ENCODE measurements around the gene INPP5A.

The INPP5A gene

GRCh38 chr10:132555648-132556575, 18.3 kb downstream of the INPP5A start:
- DNase-seq (ENCODE audit: low spot score): no peak
- no peak for TF ChIP-seq CTCF (IDR thresholded peaks at IDR 0.05; ENCODE audit: extremely low read depth, insufficient read depth, missing control alignments)

GRCh38 chr10:132556994-132557441, 19.4 kb downstream of the INPP5A start:
- TF ChIP-seq CTCF (IDR thresholded peaks at IDR 0.05; ENCODE audit: extremely low read depth, insufficient read depth, missing control alignments): no peak
- DNase-seq (ENCODE audit: low spot score): no peak
- in situ Hi-C loops (cut with MboI; ENCODE audit: low pct_unique_long_range_greater_than_20kb, low sequenced_read_pairs, unreplicated experiment): no loop called here

More at GRCh38 chr10:132555648-132556575, 18.3 kb downstream of the INPP5A start:
- in situ Hi-C loops (cut with MboI; ENCODE audit: low pct_unique_long_range_greater_than_20kb, low sequenced_read_pairs, unreplicated experiment): no loop called here

- TF ChIP-seq CTCF (IDR thresholded peaks at IDR 0.05; ENCODE audit: extremely low read depth, insufficient read depth, missing control alignments): no peak
- in situ Hi-C loops (cut with MboI; ENCODE audit: low pct_unique_long_range_greater_than_20kb, low sequenced_read_pairs, unreplicated experiment): no loop called here
- no peak for DNase-seq (ENCODE audit: low spot score)
Observed at GRCh38 chr10:132557696-132558515, 20.3 kb downstream of the INPP5A start.

- TF ChIP-seq CTCF (IDR thresholded peaks at IDR 0.05; ENCODE audit: extremely low read depth, insufficient read depth, missing control alignments): no peak
- in situ Hi-C loops (cut with MboI; ENCODE audit: low pct_unique_long_range_greater_than_20kb, low sequenced_read_pairs, unreplicated experiment): no loop called here
- no peak for DNase-seq (ENCODE audit: low spot score)
Observed at GRCh38 chr10:132558516-132559413, 21.2 kb downstream of the INPP5A start.

GRCh38 chr10:132559538-132559937, 22.0 kb downstream of the INPP5A start:
- in situ Hi-C loops (cut with MboI; ENCODE audit: low pct_unique_long_range_greater_than_20kb, low sequenced_read_pairs, unreplicated experiment): no loop called here
- TF ChIP-seq CTCF (IDR thresholded peaks at IDR 0.05; ENCODE audit: extremely low read depth, insufficient read depth, missing control alignments): no peak

More at GRCh38 chr10:132559538-132559937, 22.0 kb downstream of the INPP5A start:
- DNase-seq (ENCODE audit: low spot score): no peak

All from GM13977 (cell line).